Dermis microvascular lymphatic vessel endothelial cell (primary cell): Measurements from ENCODE around the gene HIVEP1. TPM values are rescaled to one million over a fixed set of nuclear protein-coding genes. Genes with fewer than 3 reads are reported as not detected.

ENCODE experiments used
- DNase-seq, 2 donors: peaks; one replicate each; pipeline versions ENCODE4 v3.0.0 to v3.0.0-alpha.2; 2010; ENCODE audit warnings: low read depth in 2 of 2
- total RNA-seq: library from RNA; depleted of rRNA; stranded (reverse); fragments of >200 nt; gene quantifications from 2 replicates; pipeline ENCODE4 v1.2.1, GENCODE V29; 2014

HIVEP1 gene
- 5.6 and 8.9 TPM in 2 replicates for total RNA-seq

GRCh38 chr6:12012038-12012557 is at the start of gene HIVEP1:
Gene HIVEP1 (plus strand): TSS chr6:12012312. CDS start chr6:12015629, 3,317 bp downstream.
- no peak for DNase-seq

GRCh38 chr6:11963756-11964500 is 48.2 kb upstream of the HIVEP1 start:
- no peak for DNase-seq

- no peak for DNase-seq
These were observed 47.3 kb upstream of the HIVEP1 start for GRCh38 chr6:11964729-11965335.

GRCh38 chr6:11965499-11965898 is 46.6 kb upstream of the HIVEP1 start:
- no peak for DNase-seq

- no peak for DNase-seq
These were observed 43.8 kb upstream of the HIVEP1 start for GRCh38 chr6:11968241-11968806.

GRCh38 chr6:11969092-11969491 is 43.0 kb upstream of the HIVEP1 start:
- DNase-seq = peak in 1 of 2 donors; percentile 17

- no peak for DNase-seq
These were observed 42.0 kb upstream of the HIVEP1 start for GRCh38 chr6:11970114-11970513.

GRCh38 chr6:11971154-11971553 is 41.0 kb upstream of the HIVEP1 start:
- DNase-seq = no peak

- DNase-seq = no peak
These were observed 39.8 kb upstream of the HIVEP1 start for GRCh38 chr6:11972270-11972669.

GRCh38 chr6:11972806-11973205 is 39.3 kb upstream of the HIVEP1 start:
- DNase-seq = no peak

- no peak for DNase-seq
These were observed 38.9 kb upstream of the HIVEP1 start for GRCh38 chr6:11973238-11973637.

GRCh38 chr6:11974089-11974488 is 38.0 kb upstream of the HIVEP1 start:
- no peak for DNase-seq

GRCh38 chr6:11975353-11975977 is 36.6 kb upstream of the HIVEP1 start:
- DNase-seq = peak in 1 of 2 donors; percentile 25

GRCh38 chr6:11976489-11976888 is 35.6 kb upstream of the HIVEP1 start:
- no peak for DNase-seq

- DNase-seq = no peak
These were observed 34.9 kb upstream of the HIVEP1 start for GRCh38 chr6:11977193-11977592.

GRCh38 chr6:11977738-11978137 is 34.4 kb upstream of the HIVEP1 start:
- no peak for DNase-seq

GRCh38 chr6:11978169-11978987 is 33.7 kb upstream of the HIVEP1 start:
- peak in 1 of 2 donors; percentile 9 for DNase-seq

- no peak for DNase-seq
These were observed 32.2 kb upstream of the HIVEP1 start for GRCh38 chr6:11979866-11980265.

- DNase-seq = no peak
These were observed 28.8 kb upstream of the HIVEP1 start for GRCh38 chr6:11983306-11983705.

GRCh38 chr6:11987386-11987785 is 24.7 kb upstream of the HIVEP1 start:
- no peak for DNase-seq

- no peak for DNase-seq
These were observed 22.7 kb upstream of the HIVEP1 start for GRCh38 chr6:11989386-11989785.
